HepG2 (cell line): ENCODE results near the gene PRTN3. TPM values are rescaled to one million over a fixed set of nuclear protein-coding genes. Genes with fewer than 3 reads are reported as not detected.
A peak's percentile ranks its signal among the peaks of the same experiment; 100 is the strongest.

Experiments
- ATAC-seq: fragments of 200-7000 bp; cut with Tn5 transposase; 3 replicates; pipeline ENCODE4 v1.9.1; 2020; ENCODE audit warnings: mild to moderate bottlenecking, moderate library complexity
- BruUV-seq: library from RNA; stranded (reverse); fragments of 400-500 nt; replicated peaks from 2 replicates; lab custom pipeline; 2021; lab: Mats Ljungman, UMichigan
- CTCF ChIA-PET: fragments of 300-600 bp; formaldehyde crosslinking; extraction: SDS; loops from one replicate; lab custom pipeline; 2021; ENCODE audit warnings: low total read pairs, inconsistent platforms, low intra/inter-chr PET ratio; lab: Yijun Ruan, JAX
- POLR2A ChIA-PET: fragments of 350-600 bp; sonication (Branson Sonifier 250); formaldehyde crosslinking; loops from one replicate; lab custom pipeline; 2020; ENCODE audit warnings: antibody characterized with exemption, inconsistent platforms; lab: Yijun Ruan, JAX
- DNase-seq: peaks from one replicate; pipeline ENCODE4 v3.0.0-alpha.2; 2015; ENCODE audit warnings: low spot score
- FAIRE-seq: peaks from 3 replicates; lab custom pipeline; 2011; peaks lifted over from hg19 to GRCh38; lab: Jason Lieb, UNC
- H2AFZ ChIP-seq: one replicate; pipeline ENCODE4 v1.6.1; 2011; ENCODE audit warnings: low read length, inconsistent platforms
- H3K27ac ChIP-seq: fragments of 300-600 bp; 3 replicates; pipeline ENCODE4 v1.8.0; 2011; ENCODE audit warnings: mixed run types, mild to moderate bottlenecking, mixed read lengths, low read length, inconsistent platforms; ENCODE audit not compliant: insufficient read depth; ENCODE audit errors: extremely low read length
- H3K27me3 ChIP-seq, 2 experiments: fragments of 200-600 bp in 1 of 2; 2 replicates in 1 of 2; 3 replicates in 1 of 2; pipeline versions ENCODE4 v1.6.0 to v1.8.0; 2011; ENCODE audit warnings: low read length in 2 of 2, mild to moderate bottlenecking in 2 of 2, moderate library complexity in 2 of 2, inconsistent platforms in 1 of 2; ENCODE audit not compliant: insufficient read depth in 2 of 2, control insufficient read depth in 1 of 2
- H3K36me3 ChIP-seq, 2 experiments: fragments of 200-600 bp in 1 of 2; replicated peaks in 1 of 2; 2 replicates in 1 of 2; 3 replicates in 1 of 2; pipeline versions ENCODE4 v1.5.1 to v1.8.0; 2011; ENCODE audit warnings: low read length in 2 of 2, inconsistent platforms in 1 of 2; ENCODE audit not compliant: insufficient read depth in 2 of 2, control insufficient read depth in 1 of 2
- H3K4me1 ChIP-seq: 2 replicates; pipeline ENCODE4 v1.5.1; 2012; ENCODE audit warnings: low read length, inconsistent platforms; ENCODE audit not compliant: insufficient read depth
- H3K4me2 ChIP-seq: 2 replicates; pipeline ENCODE4 v1.6.0; 2011; ENCODE audit warnings: low read depth, low read length, inconsistent platforms
- H3K4me3 ChIP-seq, 3 experiments: fragments of 200-600 bp in 1 of 3; sonication (generic), shearing (Covaris generic) in 1 of 3; replicated peaks in 1 of 3; 2 replicates each; pipeline ENCODE4 v1.5.1; 2011 to 2016; ENCODE audit warnings: low read length in 3 of 3, inconsistent platforms in 2 of 3, low read depth in 2 of 3, mild to moderate bottlenecking in 2 of 3, control low read depth in 1 of 3, mixed read lengths in 1 of 3; ENCODE audit not compliant: insufficient read depth in 1 of 3
- H3K79me2 ChIP-seq: one replicate; pipeline ENCODE4 v1.6.1; 2011; ENCODE audit warnings: low read length, inconsistent platforms; ENCODE audit not compliant: insufficient read depth
- H3K9ac ChIP-seq: 2 replicates; pipeline ENCODE4 v1.6.0; 2011; ENCODE audit warnings: mild to moderate bottlenecking, low read depth, low read length, inconsistent platforms; ENCODE audit not compliant: insufficient read depth
- H3K9me3 ChIP-seq: 2 replicates; pipeline ENCODE4 v1.5.1; 2012; ENCODE audit warnings: mild to moderate bottlenecking, low read length
- H4K20me1 ChIP-seq: 2 replicates; pipeline ENCODE4 v1.6.0; 2011; ENCODE audit warnings: inconsistent platforms, mild to moderate bottlenecking, low read length, moderate library complexity; ENCODE audit not compliant: insufficient read depth
- AGO2 ChIP-seq: fragments of 200-400 bp; formaldehyde crosslinking; optimal IDR thresholded peaks from 2 replicates; pipeline ENCODE3; 2017; ENCODE audit warnings: mild to moderate bottlenecking, low read depth, low read length, moderate library complexity
- GATA4 ChIP-seq: sonication (generic); IDR thresholded peaks from 2 replicates; pipeline ENCODE4 v1.6.1; 2016; ENCODE audit warnings: antibody characterized with exemption, low read depth, borderline replicate concordance
- HIVEP1 ChIP-seq: sonication (generic); formaldehyde crosslinking; IDR thresholded peaks from 2 replicates; pipeline ENCODE4 v1.4.0; 2020; ENCODE audit warnings: mild to moderate bottlenecking, missing genetic modification reagents
- POLR2A ChIP-seq, 2 experiments: IDR thresholded peaks; 2 replicates each; pipeline ENCODE4 v1.6.1; 2011; ENCODE audit warnings: low read depth in 2 of 2, low read length in 2 of 2, mild to moderate bottlenecking in 1 of 2, moderate library complexity in 1 of 2; ENCODE audit not compliant: insufficient read depth in 1 of 2
- RBFOX2 ChIP-seq: fragments of 200-400 bp; formaldehyde crosslinking; IDR thresholded peaks from 2 replicates; pipeline ENCODE4 v1.6.1; 2017; ENCODE audit warnings: low read depth, mild to moderate bottlenecking, low read length
- RBM22 ChIP-seq: fragments of 200-400 bp; formaldehyde crosslinking; optimal IDR thresholded peaks from 2 replicates; pipeline ENCODE3; 2017; ENCODE audit warnings: mild to moderate bottlenecking, low read length, moderate library complexity
- RXRB ChIP-seq: IDR thresholded peaks from 2 replicates; pipeline ENCODE4 v1.6.1; 2016; ENCODE audit warnings: borderline replicate concordance, missing genetic modification reagents, missing compliant biosample characterization
- ZFP91 ChIP-seq: sonication (generic); formaldehyde crosslinking; IDR thresholded peaks from 2 replicates; pipeline ENCODE4 v1.9.0; 2022; ENCODE audit warnings: missing genetic modification reagents, mild to moderate bottlenecking, borderline replicate concordance
- WGBS: methylation state at CpG from one replicate; pipeline ENCODE4 v1.1.6; 2017; ENCODE audit warnings: low lambda C conversion rate; 5-methylcytosine and 5-hydroxymethylcytosine counted together
- in situ Hi-C: cut with HindIII; loops from 2 replicates; pipeline ENCODE4 v1.10.0; 2017; ENCODE audit warnings: low pct_unique_long_range_greater_than_20kb; ENCODE audit not compliant: extremely low pct_ligation_motif_present
- intact Hi-C: fragments of 100-400 bp; cut with micrococcal nuclease; formaldehyde crosslinking; loops from one replicate; pipeline ENCODE4 v1.10.0; 2022; ENCODE audit not compliant: unreplicated experiment
- polyA plus RNA-seq, 8 experiments: library from polyadenylated mRNA; depleted of rRNA in 3 of 8; stranded (reverse) in 7 of 8; unstranded in 1 of 8; fragments of >200 nt; fragmentation: Illumina TruSeq in 4 of 8; extraction: Trizol in 4 of 8; gene quantifications; 2 replicates each; pipeline versions ENCODE4 v1.2.1 to v1.2.3, GENCODE V29; 2011 to 2016; ENCODE audit warnings: low read depth in 4 of 8, missing spikeins in 1 of 8, mixed read lengths in 1 of 8; ENCODE audit not compliant: insufficient read depth in 1 of 8
- total RNA-seq, 5 experiments: library from RNA; depleted of rRNA; stranded (reverse); fragments of >200 nt; fragmentation: Illumina TruSeq; extraction: Trizol; gene quantifications; 2 replicates each; pipeline ENCODE4 v1.2.3, GENCODE V29; 2016; ENCODE audit warnings: low read depth in 1 of 5

The PRTN3 gene
- total and polyA plus RNA-seq, 2 of the 13 experiments (the other 11 are each of a cell fraction or from before 2014, with no cell fraction given) = not detected

- intact Hi-C loops = no loop called here
- Histone ChIP-seq H4K20me1 (peaks cover 88% of the 10 kb centered on the region), H3K79me2 (peaks cover 78% of the 10 kb centered on the region), H3K4me3 (no peak overlapping the region), H3K27me3 (no peaks in the 10 kb centered on the region), H3K9ac (no peak overlapping the region), H3K9me3 (no peaks in the 10 kb centered on the region), H3K36me3 (peaks cover 52 to 93% of the 10 kb centered on the region in 2 experiments; a peak in 4 of 5 replicates), H3K27ac (no peak overlapping the region), H3K4me2 (no peak overlapping the region), H2AFZ (no peak overlapping the region), H3K4me1 (peaks cover 30% of the 10 kb centered on the region)
- TF ChIP-seq RXRB (CRISPR knock-in tag) (no peak), RBFOX2 (peak; percentile 19), POLR2A (IDR thresholded peaks at IDR 0.05; ENCODE audit: insufficient read depth in 1 of 2, low read depth in 2 of 2, low read length in 2 of 2) (peak; percentile 15 to 30; a peak in 2 of 4 replicates), AGO2 (peak; percentile 25), RBM22 (peak; percentile 8), ZFP91 (0 out of 2 replicates have a peak, but pooled peaks have one; percentile 14), HIVEP1 (CRISPR knock-in tag) (no peak), GATA4 (no peak)
- no peak for DNase-seq
- in situ Hi-C loops = no loop called here
- POLR2A ChIA-PET = no interaction called here
- WGBS = 96% methylated on average over 16 of the region's 53 CpGs
- CTCF ChIA-PET = no interaction called here
- ATAC-seq = no peak; the same call in 2 of the 3 replicates
- no TSS peak for BruUV-seq
- no peak for FAIRE-seq
Observed at GRCh38 chr19:804419-805165, 36.2 kb upstream of the PRTN3 start.
